Fibroblast of lung (primary cell): ENCODE results near the gene CD109.

Source experiments
- EZH2 ChIP-seq: IDR thresholded peaks from 2 replicates; pipeline ENCODE4 v1.5.1; 2012; ENCODE audit warnings: low read length, control low read depth, mild to moderate bottlenecking; ENCODE audit errors: missing control alignments
- TF ChIP-seq, protein P1 (sequence below), 2 donors: IDR thresholded peaks in 1 of 2; conservative IDR thresholded peaks in 1 of 2; 1 replicate in 1 of 2; 2 replicates in 1 of 2; pipeline ENCODE4 v1.5.1; 2011 to 2012; ENCODE audit warnings: low read length in 2 of 2, control low read depth in 1 of 2, inconsistent platforms in 1 of 2, low read depth in 1 of 2, mild to moderate bottlenecking in 1 of 2

DNA sequence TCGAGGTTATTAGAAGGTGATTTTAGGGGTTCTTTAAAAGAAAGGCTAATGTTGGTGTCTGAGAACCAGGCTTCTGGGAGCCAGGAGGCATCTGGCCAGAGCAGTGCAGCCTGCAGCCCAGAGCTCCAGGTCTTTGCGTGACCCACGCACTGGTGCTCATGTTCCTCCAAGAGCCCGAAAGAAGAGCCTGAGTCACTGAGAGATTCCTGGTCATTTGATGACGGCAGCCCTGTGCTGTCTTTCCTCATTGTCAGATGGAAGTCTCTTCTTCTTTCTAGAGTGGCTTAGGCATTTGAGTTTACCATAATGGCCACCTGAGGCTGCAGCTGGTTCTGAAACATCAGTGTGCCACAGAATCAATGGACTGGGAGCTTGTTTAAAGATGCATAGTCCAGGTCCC lies 46.4 kb downstream of the CD109 start:
- TF ChIP-seq, protein P1, sequence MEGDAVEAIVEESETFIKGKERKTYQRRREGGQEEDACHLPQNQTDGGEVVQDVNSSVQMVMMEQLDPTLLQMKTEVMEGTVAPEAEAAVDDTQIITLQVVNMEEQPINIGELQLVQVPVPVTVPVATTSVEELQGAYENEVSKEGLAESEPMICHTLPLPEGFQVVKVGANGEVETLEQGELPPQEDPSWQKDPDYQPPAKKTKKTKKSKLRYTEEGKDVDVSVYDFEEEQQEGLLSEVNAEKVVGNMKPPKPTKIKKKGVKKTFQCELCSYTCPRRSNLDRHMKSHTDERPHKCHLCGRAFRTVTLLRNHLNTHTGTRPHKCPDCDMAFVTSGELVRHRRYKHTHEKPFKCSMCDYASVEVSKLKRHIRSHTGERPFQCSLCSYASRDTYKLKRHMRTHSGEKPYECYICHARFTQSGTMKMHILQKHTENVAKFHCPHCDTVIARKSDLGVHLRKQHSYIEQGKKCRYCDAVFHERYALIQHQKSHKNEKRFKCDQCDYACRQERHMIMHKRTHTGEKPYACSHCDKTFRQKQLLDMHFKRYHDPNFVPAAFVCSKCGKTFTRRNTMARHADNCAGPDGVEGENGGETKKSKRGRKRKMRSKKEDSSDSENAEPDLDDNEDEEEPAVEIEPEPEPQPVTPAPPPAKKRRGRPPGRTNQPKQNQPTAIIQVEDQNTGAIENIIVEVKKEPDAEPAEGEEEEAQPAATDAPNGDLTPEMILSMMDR (conservative IDR thresholded peaks at IDR 0.05 in 1 of 2, IDR thresholded peaks at IDR 0.05 in 1 of 2; ENCODE audit: low read depth in 1 of 2, low read length in 2 of 2), result no peak
- TF ChIP-seq EZH2, result no peak
